DND-41 (cell line): ENCODE measurements around the gene SMIM33.
A peak's percentile ranks its signal among the peaks of the same experiment; 100 is the strongest.

ENCODE experiments used
- ATAC-seq: fragments of 200-7000 bp; cut with Tn5 transposase; 3 replicates; pipeline ENCODE4 v1.9.1; 2021; ENCODE audit warnings: low read depth; ENCODE audit not compliant: insufficient read depth
- DNase-seq: peaks from one replicate; pipeline ENCODE4 v3.0.0-alpha.2; 2020
- H2AFZ ChIP-seq: 2 replicates; pipeline ENCODE4 v1.6.0; 2012; ENCODE audit warnings: low read depth, low read length
- H3K27ac ChIP-seq: 2 replicates; pipeline ENCODE4 v1.5.1; 2012; ENCODE audit warnings: low read length, inconsistent platforms
- H3K27me3 ChIP-seq: fragments of 200-600 bp; sonication (generic); 2 replicates; pipeline ENCODE4 v1.6.0; 2012; ENCODE audit warnings: low read length, mild to moderate bottlenecking, inconsistent platforms; ENCODE audit not compliant: insufficient read depth, poor library complexity
- H3K36me3 ChIP-seq: 2 replicates; pipeline ENCODE4 v1.5.1; 2012; ENCODE audit warnings: low read length, inconsistent platforms; ENCODE audit not compliant: insufficient read depth
- H3K4me1 ChIP-seq: 2 replicates; pipeline ENCODE4 v1.5.1; 2012; ENCODE audit warnings: mild to moderate bottlenecking, low read length; ENCODE audit not compliant: insufficient read depth
- H3K4me2 ChIP-seq: 2 replicates; pipeline ENCODE4 v1.6.0; 2012; ENCODE audit warnings: mild to moderate bottlenecking, moderate library complexity, low read length, inconsistent platforms; ENCODE audit not compliant: insufficient read depth
- H3K4me3 ChIP-seq, 2 experiments: fragments of 200-600 bp in 1 of 2; shearing (Covaris generic) in 1 of 2; 2 replicates each; pipeline ENCODE4 v1.5.1; 2012 to 2016; ENCODE audit warnings: inconsistent platforms in 2 of 2, low read length in 2 of 2, mild to moderate bottlenecking in 2 of 2, low read depth in 1 of 2, moderate library complexity in 1 of 2
- H3K79me2 ChIP-seq: 2 replicates; pipeline ENCODE4 v1.6.0; 2012; ENCODE audit warnings: low read length, inconsistent platforms; ENCODE audit not compliant: insufficient read depth
- H3K9ac ChIP-seq: 2 replicates; pipeline ENCODE4 v1.6.0; 2012; ENCODE audit warnings: low read depth, mild to moderate bottlenecking, inconsistent platforms, low read length, moderate library complexity
- H3K9me3 ChIP-seq: 2 replicates; pipeline ENCODE4 v1.5.1; 2012; ENCODE audit warnings: low read length, moderate library complexity, mild to moderate bottlenecking, inconsistent platforms; ENCODE audit not compliant: insufficient read depth, severe bottlenecking
- H4K20me1 ChIP-seq: 2 replicates; pipeline ENCODE4 v1.6.0; 2012; ENCODE audit warnings: low read length; ENCODE audit not compliant: insufficient read depth
- EZH2 ChIP-seq: IDR thresholded peaks from 3 replicates; pipeline ENCODE4 v1.6.1; 2012; ENCODE audit warnings: borderline replicate concordance, low read depth, mild to moderate bottlenecking, moderate library complexity, low read length, inconsistent platforms; ENCODE audit not compliant: severe bottlenecking
- TF ChIP-seq, protein P1 (sequence below): IDR thresholded peaks from 2 replicates; pipeline ENCODE4 v1.5.1; 2012; ENCODE audit warnings: borderline replicate concordance, low read length, moderate library complexity, mild to moderate bottlenecking; ENCODE audit not compliant: poor library complexity, severe bottlenecking; ENCODE audit errors: extremely low read depth

The SMIM33 gene

DNA sequence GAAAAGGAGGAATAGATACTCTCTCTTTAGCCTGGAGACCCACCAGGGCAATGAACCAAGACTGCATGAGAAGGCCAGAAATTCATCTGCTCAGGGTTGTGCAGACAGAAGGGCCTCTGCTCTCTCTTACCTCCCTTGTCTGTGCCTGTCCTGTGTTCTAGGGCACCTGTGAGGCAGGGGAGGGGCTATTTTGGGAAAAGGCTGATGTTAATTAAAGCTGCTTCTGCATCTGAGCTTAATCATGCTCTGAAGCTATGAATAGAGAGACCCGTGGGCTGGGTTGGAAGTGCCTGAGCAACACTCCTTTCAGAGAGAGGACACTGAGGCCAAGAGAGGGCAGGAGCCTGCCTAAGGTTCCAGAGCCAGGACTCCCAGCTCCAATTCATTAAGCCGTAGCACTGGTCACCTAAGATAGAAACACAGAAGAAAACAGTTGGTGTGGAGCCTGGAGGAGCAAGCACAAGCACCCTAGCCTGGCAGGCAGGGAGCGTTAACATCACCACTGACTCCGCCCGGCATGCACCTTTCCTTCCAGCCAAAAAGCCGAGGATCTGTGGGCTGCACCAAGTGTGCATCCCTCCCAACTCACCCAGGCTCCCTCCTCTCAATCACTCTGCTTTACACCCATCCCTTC lies 43.2 kb downstream of the SMIM33 start:
- Histone ChIP-seq H2AFZ (no peak overlapping the region), H3K27ac (no peak overlapping the region), H3K4me2 (no peak overlapping the region), H3K27me3 (no peaks in the 10 kb centered on the region), H4K20me1 (peaks cover 6% of the 10 kb centered on the region), H3K9me3 (no peaks in the 10 kb centered on the region), H3K36me3 (no peaks in the 10 kb centered on the region), H3K9ac (no peak overlapping the region), H3K4me1 (peaks cover 43% of the 10 kb centered on the region), H3K79me2 (no peaks in the 10 kb centered on the region), H3K4me3 (no peak overlapping the region)
- no peak for ATAC-seq
- no peak for DNase-seq
- TF ChIP-seq EZH2, result no peak
- TF ChIP-seq, protein P1, sequence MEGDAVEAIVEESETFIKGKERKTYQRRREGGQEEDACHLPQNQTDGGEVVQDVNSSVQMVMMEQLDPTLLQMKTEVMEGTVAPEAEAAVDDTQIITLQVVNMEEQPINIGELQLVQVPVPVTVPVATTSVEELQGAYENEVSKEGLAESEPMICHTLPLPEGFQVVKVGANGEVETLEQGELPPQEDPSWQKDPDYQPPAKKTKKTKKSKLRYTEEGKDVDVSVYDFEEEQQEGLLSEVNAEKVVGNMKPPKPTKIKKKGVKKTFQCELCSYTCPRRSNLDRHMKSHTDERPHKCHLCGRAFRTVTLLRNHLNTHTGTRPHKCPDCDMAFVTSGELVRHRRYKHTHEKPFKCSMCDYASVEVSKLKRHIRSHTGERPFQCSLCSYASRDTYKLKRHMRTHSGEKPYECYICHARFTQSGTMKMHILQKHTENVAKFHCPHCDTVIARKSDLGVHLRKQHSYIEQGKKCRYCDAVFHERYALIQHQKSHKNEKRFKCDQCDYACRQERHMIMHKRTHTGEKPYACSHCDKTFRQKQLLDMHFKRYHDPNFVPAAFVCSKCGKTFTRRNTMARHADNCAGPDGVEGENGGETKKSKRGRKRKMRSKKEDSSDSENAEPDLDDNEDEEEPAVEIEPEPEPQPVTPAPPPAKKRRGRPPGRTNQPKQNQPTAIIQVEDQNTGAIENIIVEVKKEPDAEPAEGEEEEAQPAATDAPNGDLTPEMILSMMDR, result no peak

DNA sequence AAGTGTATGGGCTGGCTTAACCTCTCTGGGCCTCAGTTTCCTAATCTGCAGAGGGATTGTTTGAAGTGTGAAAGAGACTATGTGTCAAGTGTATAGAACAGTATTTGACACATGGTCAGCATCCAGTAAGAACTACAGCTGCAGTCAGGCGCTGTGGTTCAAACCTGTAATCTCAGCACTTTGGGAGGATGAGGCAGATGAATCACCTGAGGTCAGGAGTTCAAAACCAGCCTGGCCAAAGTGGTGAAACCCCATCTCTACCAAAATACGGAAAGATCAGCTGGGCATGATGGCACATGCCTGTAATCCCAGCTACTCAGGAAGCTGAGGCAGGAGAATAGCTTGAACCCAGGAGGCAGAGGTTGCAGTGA lies 43.7 kb downstream of the SMIM33 start:
- H3K4me3 ChIP-seq, result no peak overlapping the region
- TF ChIP-seq, protein P1, result no peak
- H3K9me3 ChIP-seq, result no peaks in the 10 kb centered on the region
- ATAC-seq (no peak), DNase-seq (no peak)
- H3K27ac ChIP-seq, result no peak overlapping the region
- no peak overlapping the region for H3K9ac ChIP-seq
- H3K79me2 ChIP-seq, result no peaks in the 10 kb centered on the region
- H4K20me1 ChIP-seq, result peaks cover 6% of the 10 kb centered on the region
- peaks cover 43% of the 10 kb centered on the region for H3K4me1 ChIP-seq
- no peaks in the 10 kb centered on the region for H3K27me3 ChIP-seq
- no peak overlapping the region for H2AFZ ChIP-seq
- no peaks in the 10 kb centered on the region for H3K36me3 ChIP-seq
- H3K4me2 ChIP-seq, result no peak overlapping the region

DNA sequence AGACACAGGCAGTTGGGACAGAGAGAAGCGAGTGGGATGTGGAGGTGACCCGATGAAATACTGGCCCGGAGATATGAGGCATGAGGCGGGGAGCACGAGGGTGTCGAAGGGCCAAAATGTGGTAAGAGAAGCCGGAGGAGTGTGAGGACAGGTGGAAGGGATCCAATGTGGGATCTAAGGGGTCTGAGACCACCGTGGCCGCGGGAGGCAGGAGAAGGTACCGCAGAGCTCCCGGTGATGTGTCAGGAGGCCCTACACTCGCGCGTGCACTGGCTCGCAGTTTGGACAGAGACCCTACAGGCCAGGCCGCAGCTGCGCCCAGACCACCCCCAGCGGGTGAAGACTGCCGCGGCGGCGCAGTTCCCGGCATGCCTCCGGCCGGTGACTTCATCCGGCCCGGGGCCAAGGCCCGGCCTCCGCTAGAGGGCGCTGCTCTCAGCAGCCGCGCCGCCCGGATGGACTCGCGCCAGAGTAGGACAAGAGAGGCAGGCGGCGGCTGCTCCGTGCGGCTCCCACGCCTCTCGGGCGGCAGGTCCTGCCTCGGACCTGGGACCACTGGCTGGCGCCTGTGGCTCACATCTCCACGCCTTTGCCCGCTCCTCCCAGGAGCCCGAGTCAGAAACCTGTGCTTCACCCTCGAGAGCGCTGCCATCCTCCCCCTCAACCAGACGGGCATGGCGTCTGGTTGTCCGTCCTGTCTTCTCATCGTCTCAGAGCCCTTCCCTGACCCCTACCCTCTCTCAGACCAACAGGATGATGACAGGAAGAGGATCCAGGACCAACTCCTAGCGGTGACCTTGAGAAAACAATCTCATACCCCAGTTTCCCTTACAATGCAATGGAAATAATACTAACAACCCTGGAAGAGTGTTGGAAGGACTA lies 47.1 kb downstream of the SMIM33 start:
- no peaks in the 10 kb centered on the region for H3K79me2 ChIP-seq
- ATAC-seq (peak; percentile 96), DNase-seq (peak; percentile 88)
- H4K20me1 ChIP-seq, result no peaks in the 10 kb centered on the region
- TF ChIP-seq EZH2, result no peak
- TF ChIP-seq, protein P1, result peak; percentile 97
- peak overlapping the region; percentile 71 for H3K9ac ChIP-seq
- no peaks in the 10 kb centered on the region for H3K9me3 ChIP-seq
- peak overlapping the region; percentile 77 for H3K4me2 ChIP-seq
- peak overlapping the region; percentile 100 for H2AFZ ChIP-seq
- H3K27me3 ChIP-seq, result no peaks in the 10 kb centered on the region
- no peaks in the 10 kb centered on the region for H3K36me3 ChIP-seq
- peak overlapping the region; percentile 2 to 59; a peak in 3 of 4 replicates for H3K4me3 ChIP-seq
- peaks cover 22% of the 10 kb centered on the region for H3K4me1 ChIP-seq
- peak overlapping the region; percentile 86 for H3K27ac ChIP-seq
